Activated naive CD4-positive, alpha-beta T cell (primary cell): Measurements from ENCODE around the gene ZNF740.
A peak's percentile ranks its signal among the peaks of the same experiment; 100 is the strongest.
"Not testable (repeated sequence)": the region's sequence is repeated elsewhere in the genome, so short reads cannot be mapped to it uniquely, and the experiment has no call there.

Source experiments
- DNase-seq, 4 experiments: peaks; one replicate each; lab custom pipeline; 2025; lab: John Stamatoyannopoulos, UW

Gene ZNF740, protein sequence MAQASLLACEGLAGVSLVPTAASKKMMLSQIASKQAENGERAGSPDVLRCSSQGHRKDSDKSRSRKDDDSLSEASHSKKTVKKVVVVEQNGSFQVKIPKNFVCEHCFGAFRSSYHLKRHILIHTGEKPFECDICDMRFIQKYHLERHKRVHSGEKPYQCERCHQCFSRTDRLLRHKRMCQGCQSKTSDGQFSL

DNA sequence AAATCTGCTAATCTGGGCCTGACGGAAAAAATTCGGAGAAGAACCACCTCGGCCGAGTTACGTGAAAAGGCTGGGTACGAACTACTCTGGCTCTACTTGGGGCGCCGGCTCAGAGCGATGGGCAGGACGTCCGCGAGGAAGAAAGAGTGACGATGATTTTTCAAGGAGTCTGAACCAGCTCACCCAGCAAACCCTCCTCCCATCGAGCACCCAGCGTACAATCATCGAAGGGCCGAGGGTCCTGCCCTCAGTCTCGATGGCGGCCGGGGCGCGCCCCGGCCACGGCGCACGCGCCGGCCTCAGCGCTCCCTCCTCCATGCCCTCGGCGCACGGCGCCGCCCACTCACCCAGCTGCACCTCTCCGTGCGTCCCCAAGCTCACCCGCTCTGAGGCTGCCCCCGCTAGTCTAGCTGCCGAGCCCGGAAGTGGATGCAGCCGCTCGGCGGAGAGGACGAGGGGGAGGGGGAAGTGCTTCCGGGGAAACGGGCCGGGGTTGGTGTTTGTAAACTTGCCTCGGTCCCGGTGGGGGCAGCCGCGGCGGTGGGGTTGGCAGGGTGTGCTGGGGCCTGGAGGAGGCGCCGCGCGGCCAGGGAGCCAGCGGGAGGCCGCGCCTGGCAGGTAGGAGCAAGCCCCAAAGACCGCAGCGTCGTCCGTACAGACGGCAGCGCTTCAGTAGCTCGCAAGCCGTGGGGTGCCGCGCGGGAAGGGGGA, at the start of gene ZNF740, which contains the start of gene CSAD:
ZNF740 (plus strand) TSS at position 503 of the 711 bp plus-strand sequence. CDS start 1,262 bp downstream, outside the sequence.
CSAD (minus strand) TSS at position 706 of the 711 bp plus-strand sequence. CDS start 7,455 bp downstream, outside the sequence.
- peak; percentile 89 to 96 (median 91) for DNase-seq

DNA sequence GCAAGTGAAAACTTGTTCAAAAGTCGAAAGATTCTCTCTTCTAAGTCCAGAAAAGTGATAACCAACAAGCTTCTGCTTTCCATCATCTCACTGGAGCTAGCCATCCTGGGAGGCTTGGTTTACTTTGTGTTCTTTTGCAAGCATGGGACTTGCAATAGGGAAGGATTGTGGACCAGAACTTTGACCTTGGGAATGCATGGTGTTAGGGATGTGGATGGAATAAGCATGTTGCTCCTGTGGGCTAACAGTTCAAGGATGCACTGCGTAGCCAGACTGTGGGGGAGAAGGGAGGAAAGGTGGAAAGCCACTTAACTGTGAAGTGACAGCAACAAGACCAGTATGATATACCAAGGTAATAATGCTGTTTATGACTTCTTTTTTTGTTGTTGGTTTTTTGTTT, 48.7 kb upstream of the ZNF740 start:
- DNase-seq: no peak

DNA sequence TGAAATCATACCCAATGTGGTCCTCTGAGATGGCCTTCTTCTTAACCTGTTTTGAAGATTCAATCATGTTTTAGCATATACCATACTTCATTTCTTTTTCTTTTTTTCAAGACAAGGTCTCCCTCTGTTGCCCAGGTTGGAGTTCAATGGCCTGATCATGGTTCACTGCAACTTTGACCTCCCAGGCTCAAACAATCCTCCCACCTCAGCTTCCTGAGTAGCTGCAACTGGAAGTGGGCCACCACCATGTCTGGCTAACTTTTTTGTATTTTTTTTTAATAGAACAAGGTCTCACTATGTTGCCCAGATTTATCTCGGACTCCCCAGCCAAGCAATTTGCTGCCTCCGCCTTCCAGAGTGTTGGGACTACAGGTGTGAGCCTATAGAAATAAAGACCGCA, 46.8 kb upstream of the ZNF740 start:
- DNase-seq: no peak

DNA sequence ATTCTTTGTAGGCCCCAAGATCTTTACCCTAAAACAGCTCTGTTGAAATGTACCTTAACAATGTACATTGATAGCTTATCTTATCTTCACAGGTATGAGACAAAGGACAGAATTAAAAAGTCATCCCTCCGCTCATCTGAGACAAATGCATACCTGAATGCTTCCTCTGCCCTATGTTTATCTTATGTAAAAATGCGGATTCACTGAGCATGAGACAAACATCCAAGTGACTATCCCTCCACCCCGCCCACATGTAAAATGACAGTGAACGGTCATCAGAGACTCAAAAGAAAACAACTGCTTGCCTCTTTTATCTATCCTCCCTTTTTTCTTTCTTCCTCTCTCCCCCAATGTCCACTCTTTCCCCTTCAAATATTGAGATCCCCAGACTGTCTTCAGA, 37.2 kb upstream of the ZNF740 start:
- no peak for DNase-seq

DNA sequence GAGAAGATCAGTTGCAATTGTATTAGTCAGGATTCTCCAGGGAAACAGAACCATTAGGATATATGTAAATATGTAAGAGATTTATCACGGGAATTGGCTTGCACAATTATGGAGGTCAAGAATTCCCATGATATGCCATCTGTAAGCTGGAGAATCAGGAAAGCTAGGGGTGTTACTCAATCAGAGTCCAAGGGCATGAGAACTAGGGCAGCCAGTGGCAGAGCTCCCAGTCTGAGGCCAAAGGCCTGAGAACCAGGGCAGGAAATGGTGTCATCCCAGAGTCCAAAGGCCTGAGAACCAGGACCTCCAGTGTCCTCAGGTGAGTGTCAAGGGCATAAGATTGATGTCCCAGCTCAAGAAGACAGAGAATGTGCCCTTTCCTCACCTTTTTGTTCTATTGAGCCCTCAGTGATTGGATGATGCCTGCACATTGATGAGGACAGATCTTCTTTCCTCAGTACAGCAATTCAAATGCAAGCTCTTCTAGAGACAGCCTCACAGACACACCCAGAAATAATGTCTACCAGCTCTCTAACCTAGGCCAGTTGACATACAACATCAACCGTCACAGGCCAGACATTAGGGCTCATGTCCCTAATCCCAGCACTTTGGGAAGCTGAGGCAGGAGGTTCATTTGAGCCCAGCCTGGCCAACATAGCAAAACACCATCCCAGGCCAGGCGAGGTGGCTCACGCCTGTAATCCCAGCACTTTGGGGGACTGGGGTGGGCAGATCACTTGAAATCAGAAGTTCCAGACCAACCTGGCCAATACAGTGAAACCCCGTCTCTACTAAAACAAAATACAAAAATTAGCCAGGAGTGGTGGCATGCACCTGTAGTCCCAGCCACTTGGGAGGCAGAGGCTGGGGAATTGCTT, 34.9 kb upstream of the ZNF740 start:
- DNase-seq: no peak

DNA sequence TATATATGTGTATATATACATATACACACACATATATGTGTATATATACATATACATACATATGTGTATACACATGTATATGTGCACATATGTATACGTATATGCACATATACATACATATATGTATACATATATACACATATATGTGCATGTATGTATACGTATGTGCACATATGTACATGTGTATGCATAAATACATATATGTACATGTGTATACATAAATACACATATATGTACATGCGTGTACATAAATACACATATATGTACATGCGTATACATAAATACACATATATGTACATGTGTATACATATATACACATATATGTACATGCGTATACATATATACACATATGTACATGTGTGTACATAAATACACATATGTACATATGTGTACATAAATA, 33.3 kb upstream of the ZNF740 start:
- no peak for DNase-seq

DNA sequence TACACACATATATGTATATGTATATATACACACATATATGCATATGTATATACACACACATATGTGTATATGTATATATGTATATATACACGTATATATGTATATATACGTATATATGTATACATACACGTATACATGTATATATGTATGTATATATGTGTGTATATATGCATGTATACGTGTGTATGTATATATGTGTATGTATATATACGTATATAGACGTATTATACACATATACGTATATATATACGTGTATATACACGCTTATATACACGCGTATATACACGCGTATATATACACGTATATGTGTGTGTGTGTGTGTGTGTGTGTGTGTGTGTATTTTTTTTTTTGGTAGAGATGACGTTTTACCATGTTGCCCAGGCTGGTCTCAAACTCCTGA, 32.9 kb upstream of the ZNF740 start:
- DNase-seq: no peak

DNA sequence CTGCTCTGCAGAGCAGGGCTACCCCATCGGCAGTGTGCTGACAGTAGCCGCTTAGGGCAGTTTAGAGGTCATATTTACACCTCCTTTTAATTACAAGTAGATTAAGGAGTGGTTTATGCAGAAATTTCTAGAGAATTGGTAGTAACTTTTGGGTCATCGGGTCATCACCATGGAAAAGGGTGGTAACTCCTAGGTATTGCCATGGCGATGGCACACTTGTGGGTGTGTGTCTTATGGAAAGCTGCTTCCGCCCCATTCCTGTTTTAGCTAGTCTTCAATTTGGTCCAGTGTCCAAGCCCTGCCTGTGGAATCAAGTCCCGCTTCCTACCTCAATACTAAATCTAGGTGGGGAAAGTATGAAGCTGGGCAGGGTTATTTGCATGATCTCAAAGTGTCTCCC, 29.5 kb upstream of the ZNF740 start:
- no peak for DNase-seq

DNA sequence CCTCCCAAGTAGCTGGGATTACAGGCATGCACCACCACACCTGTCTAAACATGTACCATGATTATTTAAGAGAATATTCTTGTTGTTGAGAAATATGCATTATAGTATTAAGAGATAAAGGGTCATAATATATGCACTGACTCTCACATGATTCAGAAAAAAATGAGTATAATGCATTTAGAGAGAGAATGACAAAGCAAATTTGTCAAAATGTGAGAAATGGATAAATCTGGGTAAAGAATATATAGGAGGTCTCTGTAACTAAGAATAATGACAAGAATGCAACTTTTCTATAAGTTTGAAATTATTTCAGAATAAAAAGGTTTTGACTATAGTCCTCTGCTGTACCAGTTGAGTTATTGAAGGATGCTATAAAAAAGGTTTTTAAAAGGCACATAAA, 28.1 kb upstream of the ZNF740 start:
- DNase-seq: no peak

DNA sequence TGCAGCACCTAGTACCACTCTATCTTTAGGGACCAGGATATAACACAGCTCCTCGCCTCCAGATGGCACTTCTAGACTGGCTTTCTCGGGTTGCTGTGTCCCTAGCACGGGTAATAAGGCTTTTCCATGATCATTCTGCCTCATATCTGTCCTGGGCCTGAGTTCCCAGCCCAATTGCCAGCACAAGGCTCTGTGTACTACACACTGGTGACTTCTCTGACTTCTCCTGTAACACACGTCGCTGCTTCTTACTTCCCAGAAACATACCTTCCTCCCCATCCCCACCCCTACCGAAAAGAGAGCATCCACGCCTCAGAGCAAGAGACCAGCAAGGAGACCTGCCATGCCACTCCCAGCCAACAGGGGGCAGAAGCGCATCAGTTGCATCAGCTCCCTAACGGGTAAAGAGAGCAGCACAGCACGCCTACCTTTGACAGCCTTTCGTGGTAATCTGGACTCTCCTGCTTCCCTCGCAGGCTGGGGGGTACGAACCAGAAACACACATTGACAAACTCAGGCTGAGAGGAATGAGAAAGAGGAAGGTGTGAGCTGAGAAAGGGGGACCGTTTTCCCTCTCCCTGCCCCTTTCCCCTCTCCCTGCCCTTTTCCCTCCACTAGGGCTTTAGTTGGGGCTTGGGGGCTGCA, 21.2 kb upstream of the ZNF740 start:
- DNase-seq: peak; percentile 76 to 85 (median 80)

DNA sequence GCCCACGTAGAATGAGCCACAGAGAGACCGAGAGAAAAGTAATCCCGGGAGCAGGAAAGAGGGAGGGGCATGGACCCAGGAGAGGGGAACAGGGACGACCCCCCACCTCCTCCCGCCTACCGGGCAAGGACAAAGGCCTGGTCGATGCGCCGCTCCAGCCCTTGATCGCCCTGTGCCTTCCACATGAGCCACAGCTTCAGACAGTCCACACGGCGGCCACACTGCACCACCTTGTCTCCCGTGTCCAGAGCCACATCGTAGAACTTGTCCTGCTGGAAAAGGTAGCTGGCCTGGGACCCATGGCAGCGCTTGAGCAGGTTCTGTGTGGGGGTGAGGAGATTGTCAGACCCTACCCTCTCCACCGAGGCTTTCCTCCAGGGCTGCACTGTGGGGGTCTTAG, 20.5 kb upstream of the ZNF740 start:
- DNase-seq: no peak

DNA sequence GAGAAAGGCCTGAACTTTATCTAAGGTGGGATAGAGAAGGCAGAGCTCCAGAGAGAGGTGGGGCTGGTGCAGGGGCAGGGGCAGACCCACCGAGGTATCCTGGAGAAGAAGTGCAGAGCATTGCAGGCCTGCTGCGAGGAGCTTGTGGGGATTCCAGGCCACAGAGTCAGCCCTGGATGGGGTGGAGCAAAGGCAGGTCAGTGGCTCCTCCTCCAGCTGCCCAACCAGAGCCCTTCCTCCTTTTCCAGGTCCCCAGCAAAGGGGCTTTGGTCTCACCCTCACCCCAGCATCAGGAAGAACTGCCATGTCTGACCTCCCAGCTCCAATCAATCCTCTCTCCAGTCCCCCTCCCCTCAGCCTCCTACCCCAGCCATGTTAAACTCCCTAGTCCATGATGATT, 19.8 kb upstream of the ZNF740 start:
- no peak for DNase-seq

DNA sequence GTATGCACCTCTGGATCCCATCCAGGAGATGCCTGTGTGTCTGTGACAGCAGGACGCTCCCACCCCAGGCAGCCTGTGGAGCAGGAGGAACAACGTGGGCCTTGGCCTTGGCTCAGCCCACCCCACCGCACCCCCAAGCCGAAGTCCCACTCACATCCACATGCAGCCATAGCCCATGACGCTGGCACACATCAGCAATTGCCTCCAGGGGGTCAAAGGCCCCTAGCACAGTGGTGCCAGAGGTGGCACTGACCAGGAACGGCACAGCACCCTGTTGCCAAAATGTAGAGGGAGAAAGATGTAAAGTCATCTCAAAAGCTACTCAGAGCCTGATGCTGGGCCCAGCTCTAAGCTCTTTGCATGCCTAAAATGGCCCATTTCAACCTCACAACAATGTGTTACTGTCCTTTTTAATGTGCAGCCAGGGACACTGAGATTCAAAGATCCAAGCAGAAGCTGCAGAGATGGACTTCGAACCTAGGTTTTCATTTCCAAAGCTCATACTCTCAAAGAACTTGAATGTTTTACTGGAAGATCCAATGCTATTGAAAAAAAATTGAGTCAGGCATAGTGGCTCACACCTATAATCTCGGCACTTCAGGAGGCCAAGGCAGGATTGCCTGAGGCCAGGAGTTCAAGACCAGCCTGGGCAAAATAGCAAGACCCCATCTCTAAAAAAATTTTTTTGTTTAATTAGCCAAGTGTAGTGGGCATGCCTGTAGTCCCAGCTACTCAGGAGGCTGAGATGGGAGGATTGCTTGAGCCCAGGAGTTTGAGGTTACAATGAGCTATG, 19.2 kb upstream of the ZNF740 start:
- no peak for DNase-seq

DNA sequence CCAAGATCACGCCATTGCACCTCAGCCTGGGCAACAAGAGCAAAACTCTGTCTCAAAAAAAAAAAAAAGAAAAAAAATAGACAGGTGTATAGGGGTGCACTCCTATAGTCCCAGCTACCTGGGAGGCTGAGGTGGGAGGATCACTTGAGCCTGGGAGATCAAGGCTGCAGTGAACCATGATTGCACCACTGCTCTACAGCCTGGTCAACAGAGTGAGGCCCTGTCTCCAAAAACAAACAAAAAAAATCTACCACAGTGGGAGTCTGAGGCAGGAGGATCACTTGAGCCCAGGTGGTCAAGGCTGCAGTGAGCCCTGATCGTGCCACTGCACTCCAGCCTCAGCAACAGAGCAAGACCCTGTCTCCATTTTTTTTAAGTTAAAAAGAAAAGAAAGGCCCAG, 17.5 kb upstream of the ZNF740 start:
- not testable (repeated sequence) for DNase-seq

DNA sequence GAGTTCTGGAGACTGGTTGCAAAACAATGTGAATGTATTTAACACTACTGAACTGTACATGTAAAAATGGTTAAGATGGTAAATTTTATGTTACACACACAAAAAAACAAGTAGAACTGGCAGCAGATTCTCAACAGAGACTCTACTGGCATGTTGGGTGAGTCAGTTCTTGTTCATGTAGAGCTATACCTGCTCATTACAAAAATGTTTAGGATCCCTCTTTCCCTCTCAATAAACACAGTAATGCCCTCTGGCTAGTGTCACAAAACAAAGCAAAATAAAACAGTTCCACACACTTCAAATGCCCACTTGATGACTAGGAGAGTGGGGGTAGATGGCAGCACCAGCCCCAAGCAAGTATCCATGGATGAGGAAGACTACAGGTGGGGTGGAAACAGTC, 13.7 kb upstream of the ZNF740 start:
- no peak for DNase-seq

DNA sequence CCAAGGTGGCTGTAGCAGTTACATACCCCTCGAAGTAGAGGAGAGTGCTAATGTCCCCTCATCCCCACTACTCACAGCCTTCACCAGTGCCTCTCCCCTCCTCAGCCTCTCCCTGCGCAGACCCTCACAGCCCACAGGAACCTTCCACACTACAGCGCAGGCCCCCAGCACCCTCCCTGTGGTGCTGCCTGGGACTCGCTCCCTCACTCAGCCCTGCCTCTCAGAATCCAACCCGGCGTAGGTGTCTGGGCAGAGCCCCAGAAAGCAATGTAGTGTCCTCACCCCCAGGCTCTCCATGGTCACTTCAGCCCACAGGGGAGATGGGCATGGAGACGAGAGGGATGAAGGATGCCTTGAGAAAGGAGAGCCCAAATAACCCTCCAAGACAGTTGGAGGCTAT, 10.9 kb upstream of the ZNF740 start:
- no peak for DNase-seq

DNA sequence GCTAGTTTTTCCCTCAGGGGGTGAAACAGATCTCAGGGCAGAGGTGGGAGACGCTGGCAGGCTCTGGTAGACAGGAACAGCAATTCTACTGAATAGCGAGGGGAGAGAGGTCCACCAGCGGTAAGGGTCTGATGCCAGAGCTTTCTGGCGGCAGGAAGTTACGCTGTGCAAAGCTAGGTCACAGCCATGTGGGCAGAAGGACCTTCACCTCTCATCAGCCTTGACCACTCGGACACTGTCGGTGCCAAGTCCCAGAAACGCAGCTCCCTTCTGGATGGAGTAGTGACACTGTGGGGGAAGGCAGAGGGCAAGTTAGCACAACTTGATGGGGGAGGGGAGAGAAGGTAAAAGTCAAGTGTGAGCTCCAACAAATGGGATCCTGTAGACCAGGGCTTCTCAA, 10.3 kb upstream of the ZNF740 start:
- DNase-seq: no peak

DNA sequence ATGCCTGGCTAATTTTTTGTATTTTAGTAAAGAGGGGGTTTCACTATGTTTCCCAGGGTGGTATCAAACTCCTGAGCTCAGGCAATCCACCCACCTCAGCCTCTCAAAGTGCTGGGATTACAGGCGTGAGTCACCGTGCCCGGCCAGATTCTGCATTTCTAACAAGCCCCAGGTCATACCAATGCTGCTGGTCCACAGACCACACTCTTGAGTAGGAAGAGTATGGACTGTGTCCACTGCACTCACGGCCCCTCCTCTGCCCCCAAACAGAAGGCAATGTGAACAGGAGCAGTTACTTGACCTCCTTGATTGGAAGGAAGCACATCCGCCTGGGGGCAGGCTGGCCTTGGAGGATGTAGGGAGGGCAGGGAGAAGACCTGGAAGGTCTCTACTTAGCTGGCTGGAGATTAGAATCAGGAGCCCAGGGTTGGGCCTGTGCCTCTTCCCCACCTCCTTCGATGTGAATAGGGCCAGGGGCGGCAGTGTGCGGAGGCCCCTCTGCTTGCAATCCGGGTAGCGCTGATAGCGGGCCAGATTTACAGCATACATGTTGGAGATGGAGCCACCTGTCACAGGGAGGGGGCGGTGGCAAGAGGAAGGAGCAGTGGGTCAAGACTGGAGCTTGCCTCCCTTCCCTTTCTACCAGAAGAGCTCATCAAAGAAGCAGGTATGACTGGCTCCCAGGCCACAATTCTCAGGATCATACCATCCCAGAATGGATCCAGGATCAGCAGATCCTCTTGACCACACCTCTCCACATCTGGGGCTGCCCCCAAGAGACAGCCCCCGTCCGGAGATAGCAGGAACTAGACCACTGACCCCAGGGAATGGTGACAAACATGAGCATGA, 9.4 kb upstream of the ZNF740 start:
- no peak for DNase-seq

DNA sequence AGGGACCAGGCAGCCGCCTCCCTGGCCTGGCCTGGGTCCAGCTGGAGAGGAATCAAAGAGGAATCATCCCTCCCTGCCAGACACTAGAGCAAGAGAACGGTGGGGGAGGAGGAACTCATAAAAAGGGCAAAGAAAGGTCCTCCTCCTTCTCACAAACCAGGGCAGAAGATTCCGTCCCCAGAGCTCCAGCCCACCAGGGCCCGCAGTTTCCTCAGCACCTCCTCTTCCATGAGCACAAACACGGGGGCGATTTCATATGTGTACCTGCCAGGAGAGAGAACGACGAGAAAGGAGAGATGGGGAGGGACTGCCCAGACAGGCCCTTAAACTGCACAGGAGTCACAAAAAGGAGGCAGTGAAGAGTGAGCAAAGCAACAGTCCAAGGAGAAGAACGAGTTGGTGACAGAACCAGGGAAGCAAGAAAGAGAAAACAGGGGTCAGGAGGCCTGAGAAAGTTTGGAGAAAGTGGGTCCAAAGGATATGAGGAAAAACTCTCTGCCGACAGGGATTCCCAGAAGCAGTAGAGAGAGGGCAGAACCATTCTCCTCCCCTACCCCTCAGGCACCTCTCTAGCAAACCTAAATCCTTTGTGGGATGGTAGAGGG, 8.7 kb upstream of the ZNF740 start:
- DNase-seq: no peak

DNA sequence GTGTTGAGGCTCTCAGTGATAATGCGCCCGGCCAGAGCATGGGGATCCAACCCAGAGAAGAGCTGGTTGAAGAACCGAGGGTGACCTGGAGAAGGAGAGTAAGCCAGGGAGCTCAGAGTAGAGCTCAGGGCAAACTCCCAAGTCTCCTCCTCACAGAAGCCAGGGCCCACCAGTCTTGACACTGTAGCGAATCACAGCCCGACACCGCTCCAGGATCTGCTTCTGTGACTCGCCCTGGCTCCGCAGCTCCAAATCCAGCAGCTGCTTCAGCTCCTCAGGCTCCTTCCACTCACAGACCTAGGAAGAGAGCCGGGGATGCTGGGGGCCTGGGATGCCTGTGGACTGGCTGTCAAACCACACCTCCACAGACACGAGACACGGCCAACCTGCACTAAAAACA, 8.2 kb upstream of the ZNF740 start:
- no peak for DNase-seq
